Activated CD4-positive, alpha-beta T cell treated with anti-CD3 and anti-CD28 coated beads for 48 hours (primary cell): Measurements from ENCODE around the gene SDC4.

ENCODE experiments used
- DNase-seq: peaks from one replicate; pipeline ENCODE4 v3.0.0-alpha.2; 2020

The SDC4 gene

DNA sequence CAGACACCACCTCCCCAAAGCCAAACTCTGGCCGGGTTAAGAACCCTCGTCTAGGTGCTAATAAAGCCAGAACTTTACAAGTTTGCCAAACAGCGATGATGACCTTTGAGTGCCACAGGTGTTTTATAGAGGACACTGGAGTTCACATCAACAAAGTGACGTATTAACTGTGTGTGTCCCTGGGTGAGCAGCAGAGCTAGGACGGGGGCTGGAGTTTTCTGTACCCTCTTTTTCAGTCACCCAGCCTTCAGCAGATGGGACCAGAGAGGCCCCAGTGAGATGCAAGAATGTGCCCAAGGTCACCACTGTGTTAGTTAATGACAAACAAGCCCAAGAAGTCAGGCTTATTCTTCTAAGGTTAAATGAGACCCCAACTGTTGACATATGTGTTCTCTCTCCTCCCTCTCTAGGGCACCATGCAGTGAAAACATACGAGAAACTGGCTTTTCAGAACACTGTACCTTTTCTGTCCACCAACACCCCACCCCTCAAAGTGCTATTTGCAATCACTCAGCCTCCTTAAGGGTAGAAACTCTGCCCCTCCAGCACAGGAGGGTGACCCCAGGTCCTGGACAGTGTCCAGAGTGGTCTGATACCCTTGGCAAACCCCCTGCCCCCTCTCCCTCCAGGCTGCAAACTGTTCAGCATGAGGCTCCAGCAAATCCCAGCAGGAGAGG lies 5.2 kb downstream of the SDC4 start:
- no peak for DNase-seq

DNA sequence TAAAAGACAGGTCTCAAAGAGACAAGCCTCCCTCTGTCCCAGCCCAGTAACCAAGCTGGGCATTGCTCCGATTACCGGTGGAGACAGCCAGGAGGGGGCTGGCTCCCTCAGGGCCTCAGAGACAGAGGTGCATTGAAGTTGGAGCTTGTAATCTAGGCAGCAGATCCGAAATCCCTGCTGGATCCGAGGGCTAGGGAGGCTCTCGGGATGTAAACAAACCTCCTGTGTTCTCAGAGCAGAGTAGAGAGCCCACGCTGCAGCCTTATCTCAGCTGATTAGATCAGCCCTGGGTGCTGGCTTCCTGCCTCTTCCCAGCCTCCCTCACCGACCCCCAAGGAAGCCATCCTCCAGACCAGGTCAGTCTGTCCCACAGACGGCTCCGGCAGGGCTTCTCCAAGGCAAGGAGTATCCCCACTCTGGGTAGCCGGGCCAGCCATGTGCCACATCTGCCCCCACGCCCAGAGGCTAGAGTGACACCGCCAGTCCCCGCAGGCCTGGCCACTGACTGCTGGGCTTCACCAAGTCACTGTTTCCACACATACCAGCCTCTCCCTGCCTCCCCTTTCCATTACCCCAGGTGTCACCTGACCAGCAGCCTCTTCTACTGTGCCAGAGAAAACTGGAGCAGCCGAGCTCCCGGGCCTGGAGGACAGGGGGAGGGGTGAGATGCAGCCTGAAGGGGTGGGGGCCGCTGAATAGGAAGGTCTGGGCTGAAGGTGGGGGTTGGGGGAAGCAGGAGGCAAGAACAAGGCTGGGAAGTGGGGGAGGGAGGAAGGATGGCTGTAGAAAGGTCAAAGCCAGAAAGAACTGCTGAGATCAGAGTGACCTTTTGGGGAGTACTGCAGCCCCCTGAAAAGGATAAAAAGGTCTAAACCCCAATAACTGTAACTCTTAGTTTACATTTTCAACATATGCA lies 6.0 kb downstream of the SDC4 start:
- DNase-seq, result no peak

DNA sequence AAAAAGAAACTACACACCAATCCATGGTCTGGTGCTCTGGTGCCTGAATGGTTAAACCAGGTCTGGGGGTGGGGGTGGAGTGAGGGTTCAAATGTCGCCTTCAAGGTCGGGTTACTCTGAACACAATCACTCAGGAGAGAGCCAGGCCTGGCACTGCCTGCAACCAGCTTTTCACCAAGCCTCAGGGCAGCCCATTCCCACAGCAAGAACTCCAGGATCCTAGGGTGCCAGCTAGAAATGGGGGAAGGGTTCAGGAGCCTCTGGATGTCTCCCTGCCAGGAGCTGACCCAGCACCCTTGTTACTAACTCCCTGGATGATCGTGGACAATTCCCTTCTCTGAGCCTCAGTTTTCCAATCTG lies 6.7 kb downstream of the SDC4 start:
- DNase-seq, result no peak

DNA sequence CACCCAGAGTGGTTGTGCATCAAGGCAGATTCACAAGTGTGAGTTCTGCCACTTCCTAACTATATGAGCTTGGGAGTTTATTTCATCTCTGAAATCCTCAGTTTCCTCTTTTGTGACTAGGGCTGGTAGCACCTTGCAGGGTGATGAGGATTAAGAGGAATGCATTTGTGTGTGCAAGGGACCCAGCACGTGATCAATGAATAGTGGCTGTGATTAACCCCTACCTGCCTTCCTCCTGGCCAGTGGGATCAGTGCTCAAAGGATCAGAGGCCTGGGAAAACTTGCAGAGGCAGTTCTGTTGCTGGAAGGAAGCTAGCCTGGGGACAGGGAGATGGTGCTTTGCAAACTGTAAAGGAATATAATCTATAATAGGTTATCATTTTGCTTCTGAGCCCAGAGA lies 7.3 kb downstream of the SDC4 start:
- no peak for DNase-seq

DNA sequence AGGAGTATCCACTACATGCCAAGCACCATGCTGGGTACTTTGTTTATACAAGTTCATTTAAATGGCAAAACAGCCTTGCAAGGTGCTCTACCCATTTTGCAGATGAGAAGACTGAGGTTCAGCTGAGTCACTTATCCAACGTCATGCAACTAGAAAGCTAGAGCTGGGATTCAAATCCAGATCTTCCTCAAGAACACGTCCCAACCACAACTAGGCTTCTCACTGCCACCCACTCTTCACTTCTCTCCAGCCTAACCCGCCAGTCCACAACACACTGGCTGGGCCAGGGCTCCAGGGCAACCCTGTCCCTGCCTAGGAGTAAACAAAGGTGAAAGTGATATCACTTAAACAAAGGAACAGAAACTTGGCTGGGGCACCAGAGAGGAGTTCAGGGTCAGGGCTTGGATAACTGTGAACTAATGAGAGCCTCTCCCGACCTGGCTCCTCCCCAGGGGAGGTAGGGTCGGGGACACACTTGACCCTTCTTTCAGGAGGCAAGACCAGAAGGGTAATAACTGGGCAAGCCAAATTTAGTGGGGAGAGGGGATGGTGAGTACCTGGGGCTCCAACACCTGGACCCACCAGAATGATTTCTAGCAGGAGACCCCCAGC lies 7.9 kb downstream of the SDC4 start:
- DNase-seq, result no peak

DNA sequence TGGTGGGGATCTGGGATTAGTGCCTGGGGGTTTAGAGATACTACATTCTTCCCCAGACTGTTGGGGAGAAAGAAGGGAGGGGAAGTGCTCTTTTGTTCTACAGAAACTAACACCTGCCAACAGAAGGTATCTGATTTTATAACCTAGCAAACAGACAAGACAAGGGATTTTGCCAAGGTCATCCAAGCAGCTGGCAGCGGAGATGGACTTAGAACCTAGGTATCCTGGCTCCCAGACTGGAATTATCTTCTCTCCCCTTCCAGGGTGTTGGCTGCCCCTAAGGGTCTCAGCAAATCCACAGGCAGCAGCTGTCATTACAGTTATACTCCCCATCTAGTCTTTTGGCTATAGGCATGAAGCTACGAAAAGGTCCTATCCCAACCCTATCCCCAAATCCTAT lies 8.4 kb downstream of the SDC4 start:
- no peak for DNase-seq

DNA sequence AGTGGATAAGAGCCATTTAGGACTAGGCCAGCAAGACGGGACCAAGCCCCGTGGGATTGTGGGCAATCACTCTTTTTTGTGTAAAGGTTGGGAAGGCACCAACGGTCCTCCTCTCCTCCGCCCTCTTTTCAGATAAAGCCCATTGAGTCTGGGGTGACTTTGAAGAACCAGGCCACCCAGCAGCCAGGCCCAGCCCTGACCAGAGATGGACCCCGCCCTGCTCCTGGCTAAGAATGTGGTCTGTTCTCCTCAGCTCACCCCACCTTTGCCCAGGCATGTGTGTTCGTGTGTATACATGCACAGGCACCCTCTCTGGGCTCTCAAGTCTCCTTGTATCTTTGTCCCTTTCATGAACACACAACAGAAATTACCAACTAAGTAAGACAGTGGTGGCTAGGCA lies 9.1 kb downstream of the SDC4 start:
- no peak for DNase-seq

DNA sequence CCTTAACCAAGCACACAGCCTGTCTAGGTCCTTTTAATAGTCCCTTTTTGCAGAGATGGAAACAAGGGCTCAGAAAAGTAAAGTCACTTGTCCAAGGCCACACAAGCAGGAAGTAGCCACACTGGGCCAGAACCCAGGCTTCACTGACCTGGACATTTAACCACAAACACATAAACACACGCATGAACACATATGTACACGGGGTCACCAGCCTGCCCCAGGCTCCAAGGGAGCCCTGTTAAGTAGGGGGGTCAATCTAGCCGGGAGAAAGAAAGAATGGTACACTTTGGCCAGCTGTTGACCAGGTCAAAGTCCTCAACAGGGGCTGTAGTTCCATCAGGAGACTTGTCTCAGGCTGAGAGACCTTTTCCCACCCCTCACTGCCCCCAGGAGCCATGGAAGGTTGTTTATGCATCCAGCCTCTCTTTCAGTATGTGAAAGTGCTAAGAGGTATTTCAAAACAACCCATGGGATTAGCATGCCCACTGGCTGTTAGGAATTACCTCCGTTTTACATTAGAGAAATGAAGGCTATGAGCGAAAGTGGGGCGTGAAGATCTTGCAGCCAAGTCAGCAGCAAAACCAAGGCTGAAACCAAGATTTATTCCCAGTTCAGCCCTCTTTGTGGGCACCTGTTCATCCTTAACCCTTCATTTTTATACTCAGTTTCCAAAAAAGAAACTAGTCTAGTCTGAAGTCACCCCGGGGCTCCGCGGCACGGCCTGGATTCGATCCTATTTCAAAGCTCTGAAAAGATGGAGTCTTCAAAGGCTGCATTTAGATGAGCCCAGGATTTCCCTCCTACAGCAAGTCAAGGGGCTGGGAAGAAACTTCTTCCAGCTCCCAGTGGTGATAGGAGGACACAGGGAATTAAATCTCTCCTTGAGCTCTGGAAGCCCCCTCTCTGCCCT lies 9.8 kb downstream of the SDC4 start:
- DNase-seq, result no peak

DNA sequence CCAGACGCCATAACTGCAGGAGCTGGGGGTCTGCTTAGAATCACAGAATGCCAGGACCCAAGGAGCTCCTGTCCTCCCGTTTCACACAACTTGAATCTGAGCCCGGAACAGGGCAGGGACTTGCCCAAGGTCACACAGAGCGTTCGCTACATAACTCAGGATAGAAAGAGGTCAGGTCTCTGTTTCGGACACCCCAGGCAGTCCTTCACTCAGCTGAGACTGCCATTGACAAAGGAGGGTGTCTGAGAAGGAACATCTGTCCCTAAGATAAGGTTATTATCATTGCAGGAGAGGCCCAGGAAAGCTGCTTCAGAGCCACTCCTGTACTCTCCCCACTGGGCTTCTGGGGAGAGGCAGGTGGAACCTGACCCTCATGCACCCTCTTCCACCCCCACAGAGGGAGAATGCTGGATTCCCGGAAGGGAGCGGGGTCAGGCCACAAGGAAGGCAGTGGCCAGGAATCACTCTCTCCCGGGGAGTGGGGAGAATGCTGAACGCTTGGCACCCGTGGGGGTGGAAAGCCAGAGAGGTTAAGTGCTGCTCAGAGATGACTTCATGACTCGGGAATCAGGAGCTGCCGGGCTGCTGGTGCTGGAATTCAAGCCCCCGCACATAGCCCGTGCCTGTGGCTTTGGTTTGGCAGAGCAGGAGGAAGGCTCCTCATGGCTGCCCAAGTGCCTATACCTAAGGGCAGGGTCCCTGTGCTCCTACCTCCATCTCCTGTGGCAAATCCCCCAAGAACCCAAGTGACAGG lies 10.7 kb downstream of the SDC4 start:
- no peak for DNase-seq

DNA sequence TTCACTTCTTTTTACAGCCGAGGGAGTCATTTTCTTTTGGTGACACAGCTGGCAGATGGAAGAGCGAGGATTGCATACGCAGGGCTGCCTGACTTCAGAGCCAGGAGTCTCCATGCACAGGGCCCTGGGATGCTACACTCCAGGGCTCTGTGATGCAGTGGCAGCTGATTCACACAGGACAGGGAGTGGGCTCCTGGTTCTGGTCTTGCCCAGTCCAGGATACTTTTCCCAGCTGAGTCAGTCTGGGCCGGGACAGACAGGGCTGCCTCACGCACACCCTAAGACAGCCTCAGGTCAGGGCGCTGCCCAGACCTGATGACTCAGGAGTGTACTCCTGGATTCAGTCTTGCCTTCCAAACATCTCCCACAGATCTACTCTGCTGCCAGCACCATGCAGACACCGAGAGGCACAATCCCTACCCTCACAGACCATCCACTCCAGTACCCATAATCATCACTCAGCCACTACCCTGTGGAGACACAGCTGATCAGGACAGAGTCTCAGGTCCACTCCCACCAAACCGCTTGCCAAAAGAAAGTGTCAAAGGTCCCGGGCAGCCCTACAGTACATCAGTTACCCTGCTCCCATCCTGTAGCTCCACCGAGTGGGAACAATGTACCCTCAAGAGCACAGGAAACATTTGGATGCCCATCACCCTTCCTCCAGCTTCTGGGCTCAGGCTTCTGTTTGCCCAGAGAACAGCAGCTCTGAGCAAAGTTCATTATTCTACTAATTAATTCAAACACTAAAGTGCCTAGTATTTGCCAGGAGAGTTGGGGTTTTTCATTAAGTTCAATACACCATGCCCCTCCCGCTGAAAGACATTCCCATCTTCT lies 11.5 kb downstream of the SDC4 start:
- DNase-seq, result no peak

DNA sequence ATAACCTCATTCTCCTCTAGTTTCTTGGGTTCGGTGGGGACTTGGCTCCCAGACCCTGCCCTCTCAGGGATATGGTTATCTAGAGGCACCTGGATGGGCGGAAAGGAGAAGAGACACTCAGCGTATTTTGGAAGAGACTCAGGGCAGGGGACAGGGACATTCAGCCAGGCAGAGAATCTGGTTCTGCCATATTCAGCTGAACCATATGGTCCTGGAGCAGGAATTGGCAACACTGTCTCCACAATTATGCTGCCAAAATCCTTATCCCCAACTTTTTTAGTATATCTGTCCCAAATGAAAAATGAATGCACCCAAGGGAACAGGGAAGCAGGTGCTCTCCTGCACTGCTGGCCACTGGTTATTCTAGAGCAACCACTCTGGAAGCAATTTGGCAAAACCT lies 17.7 kb downstream of the SDC4 start:
- no peak for DNase-seq

DNA sequence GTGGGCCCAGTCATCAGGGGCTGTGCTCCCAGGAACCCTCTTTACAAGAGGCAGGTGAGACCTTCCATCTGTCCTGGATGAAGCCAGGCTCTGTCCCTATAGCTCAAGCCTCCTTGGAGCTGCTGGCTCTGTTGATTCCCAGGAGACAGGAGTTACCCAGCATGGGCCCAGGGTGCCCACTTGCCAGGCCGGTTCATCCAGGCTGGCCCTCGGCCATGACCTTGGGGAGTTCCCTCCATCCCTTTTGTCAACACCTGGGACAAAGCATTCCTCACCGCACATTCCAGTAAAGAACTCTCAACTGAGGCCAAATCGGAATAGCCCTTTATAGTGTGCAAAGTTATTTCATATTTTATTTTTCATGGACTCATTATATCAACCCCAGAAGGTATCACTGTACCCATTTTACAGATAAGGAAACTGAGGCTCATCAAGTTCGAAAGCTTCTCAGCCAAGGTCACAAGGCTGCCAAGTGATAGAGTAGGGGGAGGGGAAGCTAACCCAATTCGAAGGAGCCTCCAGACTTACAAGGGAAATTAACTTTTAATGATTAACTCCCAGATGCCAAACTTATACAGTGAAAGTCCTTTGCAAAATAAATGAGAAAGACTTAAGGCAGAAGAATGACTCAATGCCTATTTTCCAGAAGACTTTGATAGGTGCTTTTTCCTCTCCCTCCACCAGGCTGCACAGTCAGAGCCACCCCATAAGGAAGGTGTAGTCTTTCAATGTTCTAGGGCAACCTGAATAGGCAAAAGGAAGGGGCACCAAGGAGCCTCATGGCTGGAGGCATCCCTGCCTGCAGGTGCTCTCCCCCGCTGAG lies 18.5 kb downstream of the SDC4 start:
- no peak for DNase-seq

DNA sequence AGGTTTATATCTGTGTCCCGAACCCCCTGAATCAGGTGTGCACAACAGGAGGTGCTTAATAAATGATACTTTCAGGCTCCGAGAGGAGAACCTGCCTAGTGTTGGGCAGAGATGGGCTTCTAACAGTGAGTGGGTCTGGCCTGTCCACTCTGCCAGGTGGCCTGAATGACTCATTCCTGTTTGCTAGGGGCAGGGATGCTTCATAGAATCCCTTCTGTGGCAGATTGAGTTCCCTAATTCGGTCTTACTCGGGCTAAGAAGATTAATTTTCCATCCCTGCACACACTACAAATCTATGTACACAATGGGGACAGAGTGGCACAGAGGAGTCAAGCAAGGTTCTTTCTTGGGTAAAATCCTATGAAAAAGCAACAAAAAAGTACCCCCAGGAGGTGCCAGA lies 19.8 kb downstream of the SDC4 start:
- no peak for DNase-seq

DNA sequence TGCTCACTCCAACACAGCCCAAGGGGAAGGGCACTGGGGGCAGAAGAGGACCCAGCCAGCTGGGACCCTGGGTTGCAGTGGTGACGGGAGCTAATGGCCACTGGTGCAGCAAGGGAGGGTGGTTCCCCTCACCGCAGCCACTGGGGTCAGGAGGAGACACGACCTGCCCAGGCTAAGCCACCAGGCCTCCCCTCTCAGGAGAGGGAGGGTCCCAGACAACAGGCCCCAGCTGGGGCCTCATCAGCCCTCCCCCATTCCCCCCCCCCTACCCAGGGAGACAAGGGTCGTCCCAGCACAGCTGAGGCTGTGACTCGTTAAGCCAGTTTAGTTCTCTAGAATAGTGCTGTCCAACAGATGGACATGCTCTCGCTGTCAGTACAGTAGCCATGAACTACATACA lies 22.9 kb downstream of the SDC4 start:
- DNase-seq, result no peak

DNA sequence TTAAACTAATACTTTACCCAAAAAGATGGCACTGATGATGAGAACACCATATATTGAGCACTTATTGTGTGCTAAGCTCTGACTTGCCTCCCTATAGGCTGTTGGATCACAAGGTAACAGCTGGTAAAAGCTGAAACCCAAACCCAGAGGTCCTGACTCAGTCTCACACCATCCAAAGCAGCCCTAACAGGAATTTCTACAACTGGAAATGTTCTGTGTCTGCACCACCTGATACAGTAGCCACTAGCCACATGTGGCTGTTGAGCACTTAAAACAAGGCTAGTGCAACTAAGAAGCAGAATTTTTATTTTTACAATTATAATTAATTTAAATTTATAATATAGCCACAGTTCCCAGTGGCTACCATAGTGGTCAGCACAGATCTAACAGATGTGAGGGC lies 24.5 kb downstream of the SDC4 start:
- DNase-seq, result no peak

DNA sequence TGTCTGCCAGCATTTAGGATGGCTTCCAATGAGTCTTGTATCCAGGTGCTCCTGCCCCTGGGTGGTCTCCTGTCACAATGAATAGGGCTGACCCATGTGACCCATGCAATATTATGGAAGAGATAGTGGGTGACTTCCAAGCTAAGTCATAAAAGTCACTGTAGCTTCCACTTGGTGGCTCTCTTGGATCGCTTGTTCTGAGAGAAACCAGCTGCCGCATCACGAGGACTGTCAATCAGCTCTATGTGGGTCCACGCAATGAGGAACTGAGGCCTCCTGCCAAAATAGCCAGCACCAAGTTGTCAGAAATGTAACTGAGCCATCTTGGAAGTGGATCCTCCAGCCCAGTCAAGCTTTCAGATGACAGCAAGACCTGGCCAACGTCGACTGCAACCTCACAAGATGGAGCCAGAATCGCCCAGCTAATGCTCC lies 25.3 kb downstream of the SDC4 start:
- no peak for DNase-seq

DNA sequence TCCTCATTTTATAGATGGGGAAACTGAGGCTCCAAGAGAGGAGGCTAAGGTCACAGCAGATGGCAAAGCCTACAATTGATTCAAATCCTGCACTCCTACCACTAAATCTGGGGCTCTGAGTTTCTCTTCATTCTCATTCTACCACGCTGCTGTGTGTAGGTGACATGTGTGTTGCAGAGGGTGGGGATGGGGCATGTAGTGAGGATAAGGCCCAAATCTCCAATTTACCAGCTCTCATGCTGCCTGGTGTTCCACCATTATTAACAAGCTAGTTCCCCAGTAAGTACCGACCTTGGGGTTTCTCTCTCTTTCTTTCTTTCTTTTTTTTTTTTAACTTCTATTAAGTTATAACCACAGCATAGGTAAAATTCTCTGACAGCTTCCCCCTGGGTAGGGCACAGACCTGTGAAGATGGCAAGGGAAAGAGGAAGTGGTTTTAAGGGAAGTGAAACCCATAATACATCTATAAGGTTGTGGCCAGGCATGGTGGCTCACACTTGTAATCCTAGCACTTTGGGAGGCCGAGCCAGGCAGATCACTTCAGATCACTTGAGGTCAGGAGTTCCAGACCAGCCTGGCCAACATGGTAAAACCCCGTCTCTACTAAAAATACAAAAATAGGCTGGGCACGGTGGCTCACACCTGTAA lies 27.2 kb downstream of the SDC4 start:
- no peak for DNase-seq

DNA sequence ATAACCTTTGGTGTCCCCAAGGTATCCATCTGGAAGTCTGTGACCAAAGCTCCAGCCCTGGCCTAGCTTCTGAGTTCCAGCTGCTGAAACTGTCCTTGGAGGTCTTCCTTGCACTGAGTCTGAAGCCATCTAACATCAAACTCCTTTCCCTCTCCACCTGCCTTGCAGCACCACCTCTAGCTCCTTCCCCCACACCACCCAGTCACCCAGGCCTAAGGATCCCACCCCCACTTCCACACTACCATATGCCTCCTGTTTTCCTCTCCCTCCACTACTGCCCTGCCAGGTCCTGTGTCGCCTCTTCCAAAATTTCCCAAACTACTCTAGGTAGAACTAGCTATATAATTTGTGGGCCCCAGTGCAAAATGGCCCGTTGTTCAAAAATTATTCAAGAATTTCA lies 29.3 kb downstream of the SDC4 start:
- DNase-seq, result no peak

DNA sequence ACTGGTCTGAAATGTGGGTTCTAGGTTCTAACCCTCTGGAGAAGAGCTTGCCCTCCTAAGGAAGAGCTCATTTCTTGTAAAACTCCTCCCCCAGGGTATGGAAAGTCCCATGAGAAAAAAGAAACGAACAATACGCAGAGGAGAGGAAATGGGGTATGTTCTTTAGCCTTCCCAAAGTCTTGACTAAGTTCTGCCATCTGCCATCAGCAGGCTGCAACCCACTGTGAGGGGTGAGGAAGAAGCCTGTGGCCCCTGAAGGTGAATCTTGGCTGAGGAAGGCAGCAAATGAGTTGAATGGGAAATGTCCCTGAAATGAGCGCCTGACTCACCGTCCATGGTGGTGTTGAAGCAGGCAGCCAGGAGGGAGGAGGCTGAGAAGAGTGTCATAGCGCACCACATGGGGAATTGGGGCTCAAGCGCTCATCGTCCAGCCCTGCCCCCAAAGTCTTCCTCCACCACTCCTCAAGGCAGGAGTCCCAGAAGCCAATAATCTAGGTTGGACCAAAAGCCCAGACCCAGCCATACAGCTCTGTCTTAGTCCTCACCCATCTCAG lies 29.8 kb downstream of the SDC4 start:
- no peak for DNase-seq

DNA sequence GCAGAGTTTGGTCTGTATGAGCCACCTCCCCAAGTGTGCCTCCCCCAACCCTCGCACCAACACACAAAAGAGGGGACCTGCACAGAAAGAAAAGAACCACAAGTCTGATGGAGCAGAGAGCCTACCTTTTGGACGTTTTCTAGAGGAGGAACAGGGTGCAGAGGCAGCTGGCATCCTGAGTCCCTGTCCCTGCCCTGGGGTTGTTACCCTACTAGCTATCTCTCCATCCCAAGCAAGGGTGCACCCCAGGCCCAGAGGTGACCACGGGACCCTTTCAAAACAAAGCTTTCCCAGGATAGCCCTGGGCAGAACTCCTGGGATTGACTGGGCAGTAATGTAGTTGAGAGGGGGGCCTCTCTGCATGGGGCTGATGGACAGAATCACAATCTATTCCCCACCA lies 30.4 kb downstream of the SDC4 start:
- no peak for DNase-seq
